HUES48 (cell line): Measurements from ENCODE around the gene DDIT3.
"Not testable (repeated sequence)": the region's sequence is repeated elsewhere in the genome, so short reads cannot be mapped to it uniquely, and the experiment has no call there.

Source experiments
- H3K27ac ChIP-seq: one replicate; pipeline ENCODE4 v1.7.0; 2013; ENCODE audit warnings: low read depth, low read length, inconsistent platforms
- H3K27me3 ChIP-seq: 2 replicates; pipeline ENCODE4 v1.6.1; 2013; ENCODE audit warnings: mild to moderate bottlenecking, low read length; ENCODE audit not compliant: control insufficient read depth, insufficient read depth
- H3K36me3 ChIP-seq: 2 replicates; pipeline ENCODE4 v1.6.1; 2013; ENCODE audit warnings: low read length; ENCODE audit not compliant: control insufficient read depth, insufficient read depth
- H3K4me1 ChIP-seq: 2 replicates; pipeline ENCODE4 v1.6.1; 2013; ENCODE audit warnings: mild to moderate bottlenecking, low read length; ENCODE audit not compliant: control insufficient read depth, insufficient read depth
- H3K4me3 ChIP-seq: 2 replicates; pipeline ENCODE4 v1.5.1; 2013; ENCODE audit warnings: mild to moderate bottlenecking, low read depth, low read length
- H3K9ac ChIP-seq: 2 replicates; pipeline ENCODE4 v1.6.1; 2013; ENCODE audit warnings: mild to moderate bottlenecking, low read depth, low read length, moderate library complexity
- H3K9me3 ChIP-seq: 2 replicates; pipeline ENCODE4 v1.6.1; 2013; ENCODE audit warnings: low read length; ENCODE audit not compliant: control insufficient read depth, insufficient read depth

The DDIT3 gene

GRCh38 chr12:57512665-57513064 is 7.6 kb downstream of the DDIT3 start:
- peaks cover 93% of the 10 kb centered on the region for H3K36me3 ChIP-seq
- H3K9ac ChIP-seq = no peak overlapping the region
- H3K27me3 ChIP-seq = no peaks in the 10 kb centered on the region
- H3K4me3 ChIP-seq = no peak overlapping the region
- H3K27ac ChIP-seq = no peak overlapping the region
- H3K4me1 ChIP-seq = no peaks in the 10 kb centered on the region
- no peaks in the 10 kb centered on the region for H3K9me3 ChIP-seq

GRCh38 chr12:57511588-57512325 is 8.6 kb downstream of the DDIT3 start:
- no peak overlapping the region for H3K9ac ChIP-seq
- no peaks in the 10 kb centered on the region for H3K27me3 ChIP-seq
- H3K9me3 ChIP-seq = no peaks in the 10 kb centered on the region
- peaks cover 84% of the 10 kb centered on the region for H3K36me3 ChIP-seq
- H3K4me3 ChIP-seq = no peak overlapping the region
- H3K4me1 ChIP-seq = no peaks in the 10 kb centered on the region
- no peak overlapping the region for H3K27ac ChIP-seq

GRCh38 chr12:57511161-57511560 is 9.2 kb downstream of the DDIT3 start:
- H3K4me3 ChIP-seq = no peak overlapping the region
- H3K27ac ChIP-seq = no peak overlapping the region
- H3K36me3 ChIP-seq = peaks cover 83% of the 10 kb centered on the region
- no peaks in the 10 kb centered on the region for H3K9me3 ChIP-seq
- no peaks in the 10 kb centered on the region for H3K4me1 ChIP-seq
- no peak overlapping the region for H3K9ac ChIP-seq
- H3K27me3 ChIP-seq = no peaks in the 10 kb centered on the region

GRCh38 chr12:57507796-57508195 is 12.5 kb downstream of the DDIT3 start:
- not testable (repeated sequence) for H3K4me1 ChIP-seq, H3K27ac ChIP-seq, H3K9ac ChIP-seq, H3K4me3 ChIP-seq, H3K9me3 ChIP-seq, H3K27me3 ChIP-seq
- peaks cover 81% of the 10 kb centered on the region for H3K36me3 ChIP-seq

- H3K4me3 ChIP-seq, H3K27me3 ChIP-seq, H3K9me3 ChIP-seq, H3K9ac ChIP-seq, H3K4me1 ChIP-seq, H3K27ac ChIP-seq: not testable (repeated sequence)
- peaks cover 79% of the 10 kb centered on the region for H3K36me3 ChIP-seq
Observed at GRCh38 chr12:57506541-57506940, 13.8 kb downstream of the DDIT3 start.

GRCh38 chr12:57502311-57502969 is 17.9 kb downstream of the DDIT3 start:
- H3K4me3 ChIP-seq, H3K9ac ChIP-seq, H3K27ac ChIP-seq, H3K27me3 ChIP-seq, H3K9me3 ChIP-seq, H3K4me1 ChIP-seq: not testable (repeated sequence)
- H3K36me3 ChIP-seq = peaks cover 84% of the 10 kb centered on the region

GRCh38 chr12:57500213-57500612 is 20.1 kb downstream of the DDIT3 start:
- H3K9ac ChIP-seq = no peak overlapping the region
- H3K4me1 ChIP-seq = no peaks in the 10 kb centered on the region
- H3K9me3 ChIP-seq = no peaks in the 10 kb centered on the region
- H3K27ac ChIP-seq = no peak overlapping the region
- no peak overlapping the region for H3K4me3 ChIP-seq
- H3K27me3 ChIP-seq = no peaks in the 10 kb centered on the region
- H3K36me3 ChIP-seq = peaks cover 89% of the 10 kb centered on the region

GRCh38 chr12:57498571-57498970 is 21.7 kb downstream of the DDIT3 start:
- no peak overlapping the region for H3K4me3 ChIP-seq
- H3K9ac ChIP-seq = no peak overlapping the region
- no peak overlapping the region for H3K27ac ChIP-seq
- H3K9me3 ChIP-seq = no peaks in the 10 kb centered on the region
- H3K36me3 ChIP-seq = peaks cover 76% of the 10 kb centered on the region
- H3K4me1 ChIP-seq = no peaks in the 10 kb centered on the region
- H3K27me3 ChIP-seq = no peaks in the 10 kb centered on the region

GRCh38 chr12:57498132-57498502 is 22.2 kb downstream of the DDIT3 start:
- peaks cover 73% of the 10 kb centered on the region for H3K36me3 ChIP-seq
- no peak overlapping the region for H3K27ac ChIP-seq
- H3K27me3 ChIP-seq = no peaks in the 10 kb centered on the region
- no peak overlapping the region for H3K9ac ChIP-seq
- H3K4me3 ChIP-seq = no peak overlapping the region
- H3K9me3 ChIP-seq = no peaks in the 10 kb centered on the region
- H3K4me1 ChIP-seq = no peaks in the 10 kb centered on the region

- Histone ChIP-seq H3K27me3 (no peaks in the 10 kb centered on the region), H3K4me1 (no peaks in the 10 kb centered on the region), H3K9ac (no peak overlapping the region), H3K27ac (no peak overlapping the region), H3K36me3 (peaks cover 74% of the 10 kb centered on the region), H3K9me3 (peaks cover 5% of the 10 kb centered on the region; the same call in 1 of the 2 replicates), H3K4me3 (no peak overlapping the region)
Observed at GRCh38 chr12:57497223-57498131, 22.8 kb downstream of the DDIT3 start.

- Histone ChIP-seq H3K4me3 (no peak overlapping the region), H3K4me1 (no peaks in the 10 kb centered on the region), H3K9me3 (peaks cover 5% of the 10 kb centered on the region; the same call in 1 of the 2 replicates), H3K36me3 (peaks cover 73% of the 10 kb centered on the region), H3K27ac (no peak overlapping the region), H3K9ac (no peak overlapping the region), H3K27me3 (no peaks in the 10 kb centered on the region)
Observed at GRCh38 chr12:57496822-57497221, 23.5 kb downstream of the DDIT3 start.
